Endothelial cell (in vitro differentiated cells): Measurements from ENCODE around the gene P2RY14. TPM values are rescaled to one million over a fixed set of nuclear protein-coding genes. Genes with fewer than 3 reads are reported as not detected.

Experiments used
- DNase-seq: peaks from one replicate; pipeline ENCODE4 v3.0.0; 2021; ENCODE audit warnings: low spot score
- H3K27ac Mint-ChIP-seq: one replicate; pipeline ENCODE4 v1.8.0; 2021; ENCODE audit warnings: mixed read lengths, inconsistent platforms; ENCODE audit not compliant: unreplicated experiment
- H3K27me3 Mint-ChIP-seq: one replicate; pipeline ENCODE4 v1.8.0; 2021; ENCODE audit warnings: mild to moderate bottlenecking, moderate library complexity, mixed read lengths, inconsistent platforms; ENCODE audit not compliant: unreplicated experiment
- H3K36me3 Mint-ChIP-seq: one replicate; pipeline ENCODE4 v1.8.0; 2021; ENCODE audit warnings: mild to moderate bottlenecking, low read depth, mixed read lengths, inconsistent platforms; ENCODE audit not compliant: unreplicated experiment
- H3K4me1 Mint-ChIP-seq: one replicate; pipeline ENCODE4 v1.8.0; 2021; ENCODE audit warnings: mild to moderate bottlenecking, mixed read lengths, inconsistent platforms; ENCODE audit not compliant: unreplicated experiment
- H3K4me3 Mint-ChIP-seq: one replicate; pipeline ENCODE4 v1.8.0; 2021; ENCODE audit warnings: mild to moderate bottlenecking, mixed read lengths, inconsistent platforms; ENCODE audit not compliant: unreplicated experiment
- H3K9me3 Mint-ChIP-seq: one replicate; pipeline ENCODE4 v1.8.0; 2021; ENCODE audit warnings: mixed read lengths, inconsistent platforms; ENCODE audit not compliant: unreplicated experiment
- total RNA-seq: library from RNA; stranded (reverse); fragmentation: NEBNext Ultra II Directional; extraction: Animal tissue kit (Norgen Biotek cat#: 25700); gene quantifications from one replicate; pipeline ENCODE4 v1.2.1, GENCODE V29; 2021; ENCODE audit not compliant: unreplicated experiment
- TF ChIP-seq, protein P1 (sequence below): fragments of 200-600 bp; sonication (generic); IDR thresholded peaks from one replicate; pipeline ENCODE4 v1.5.0; 2021; ENCODE audit warnings: antibody characterized with exemption; ENCODE audit not compliant: unreplicated experiment

Gene P2RY14
- total RNA-seq, 1 donor from 2014 or later = 0.21 TPM

DNA sequence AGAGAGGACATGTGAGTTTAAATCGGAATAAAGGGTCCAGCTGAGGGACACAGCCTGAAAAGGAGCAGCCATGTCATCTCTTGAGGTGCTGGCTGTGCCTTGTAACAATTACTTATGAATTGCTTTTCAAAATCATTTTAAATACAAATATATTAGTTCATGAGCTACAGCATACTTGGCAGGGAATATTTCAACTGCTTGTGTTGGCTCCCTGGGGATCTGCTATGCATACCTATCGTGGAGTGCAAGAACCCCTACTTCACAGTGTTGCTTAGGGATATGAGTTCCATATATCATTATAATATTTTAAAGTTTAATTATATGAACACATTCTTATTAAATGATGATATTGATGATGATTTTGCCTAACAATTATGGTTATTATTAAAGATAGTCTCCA is 19.1 kb upstream of the P2RY14 start:
- no peak for DNase-seq
- TF ChIP-seq, protein P1, sequence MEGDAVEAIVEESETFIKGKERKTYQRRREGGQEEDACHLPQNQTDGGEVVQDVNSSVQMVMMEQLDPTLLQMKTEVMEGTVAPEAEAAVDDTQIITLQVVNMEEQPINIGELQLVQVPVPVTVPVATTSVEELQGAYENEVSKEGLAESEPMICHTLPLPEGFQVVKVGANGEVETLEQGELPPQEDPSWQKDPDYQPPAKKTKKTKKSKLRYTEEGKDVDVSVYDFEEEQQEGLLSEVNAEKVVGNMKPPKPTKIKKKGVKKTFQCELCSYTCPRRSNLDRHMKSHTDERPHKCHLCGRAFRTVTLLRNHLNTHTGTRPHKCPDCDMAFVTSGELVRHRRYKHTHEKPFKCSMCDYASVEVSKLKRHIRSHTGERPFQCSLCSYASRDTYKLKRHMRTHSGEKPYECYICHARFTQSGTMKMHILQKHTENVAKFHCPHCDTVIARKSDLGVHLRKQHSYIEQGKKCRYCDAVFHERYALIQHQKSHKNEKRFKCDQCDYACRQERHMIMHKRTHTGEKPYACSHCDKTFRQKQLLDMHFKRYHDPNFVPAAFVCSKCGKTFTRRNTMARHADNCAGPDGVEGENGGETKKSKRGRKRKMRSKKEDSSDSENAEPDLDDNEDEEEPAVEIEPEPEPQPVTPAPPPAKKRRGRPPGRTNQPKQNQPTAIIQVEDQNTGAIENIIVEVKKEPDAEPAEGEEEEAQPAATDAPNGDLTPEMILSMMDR = no peak
- Mint-ChIP-seq H3K9me3 (no peaks in the 10 kb centered on the region), H3K4me1 (no peaks in the 10 kb centered on the region), H3K36me3 (no peaks in the 10 kb centered on the region), H3K4me3 (no peak overlapping the region), H3K27me3 (peaks cover 1% of the 10 kb centered on the region), H3K27ac (no peak overlapping the region)

DNA sequence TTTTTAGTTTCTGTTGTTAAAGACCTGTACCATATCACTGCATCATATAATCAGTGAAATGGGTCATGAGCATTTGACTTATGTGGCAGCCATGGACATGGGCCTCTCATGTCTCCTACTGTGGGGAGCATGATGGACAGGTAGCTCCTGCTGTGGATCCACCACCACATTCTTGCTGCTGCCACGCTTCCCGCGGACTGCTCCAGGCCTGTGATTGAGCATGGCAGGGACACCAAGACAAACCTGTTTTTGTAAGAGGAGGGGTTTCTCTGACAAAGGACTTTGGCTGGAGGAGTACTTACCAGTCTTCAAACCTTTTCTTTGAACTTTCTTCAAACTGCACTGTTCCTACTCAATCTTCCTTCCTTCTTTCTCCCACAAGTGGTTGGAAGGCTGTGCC is 17.9 kb upstream of the P2RY14 start:
- DNase-seq = no peak
- H3K36me3 Mint-ChIP-seq = no peaks in the 10 kb centered on the region

DNA sequence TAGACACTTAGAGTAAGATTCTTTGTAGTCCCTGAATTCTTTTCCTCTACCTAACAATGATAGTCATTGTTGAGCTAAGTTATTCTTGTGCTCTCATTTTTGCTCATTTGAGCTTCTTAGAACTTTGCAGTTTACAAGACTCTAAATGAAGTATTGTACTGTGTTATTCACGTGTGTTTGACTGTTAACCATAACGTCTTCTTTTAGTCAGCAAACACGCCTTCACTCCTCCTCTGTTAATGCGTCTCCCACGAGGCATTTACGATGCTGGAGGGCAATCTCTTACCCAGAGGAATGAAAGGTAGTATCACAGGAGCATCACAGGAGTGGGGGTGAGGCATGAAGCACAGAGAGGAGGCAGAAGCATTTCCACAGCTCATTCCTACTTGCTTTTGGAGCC is 14.8 kb upstream of the P2RY14 start:
- Mint-ChIP-seq H3K4me1 (no peaks in the 10 kb centered on the region), H3K4me3 (no peak overlapping the region), H3K27ac (no peak overlapping the region), H3K9me3 (no peaks in the 10 kb centered on the region), H3K36me3 (no peaks in the 10 kb centered on the region), H3K27me3 (peaks cover 1% of the 10 kb centered on the region)
- TF ChIP-seq, protein P1 = no peak
- DNase-seq = no peak

More for the DNA sequence above, 17.9 kb upstream of the P2RY14 start:
- Mint-ChIP-seq H3K9me3 (no peaks in the 10 kb centered on the region), H3K27ac (no peak overlapping the region), H3K27me3 (peaks cover 1% of the 10 kb centered on the region), H3K4me3 (no peak overlapping the region), H3K4me1 (no peaks in the 10 kb centered on the region)
- TF ChIP-seq, protein P1 = no peak

DNA sequence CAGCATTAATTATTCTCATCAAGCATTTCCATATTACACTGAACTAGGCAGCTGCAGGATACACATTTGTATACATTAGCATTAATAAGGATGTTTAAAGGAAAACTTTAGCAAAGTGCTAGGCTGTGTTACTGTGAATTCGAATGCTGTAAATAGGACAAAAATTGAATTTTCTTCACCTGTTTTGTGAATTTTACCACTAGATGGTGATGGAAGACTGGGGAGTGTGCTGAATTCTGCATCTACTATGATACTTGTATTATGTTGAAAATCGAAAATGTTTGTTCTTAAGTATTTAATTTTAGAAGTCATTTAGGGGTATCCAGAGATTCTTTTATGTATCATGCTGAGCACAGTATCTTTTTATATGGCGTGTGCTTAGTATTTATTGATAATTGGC is 12.3 kb upstream of the P2RY14 start:
- no peak for DNase-seq
- H3K27ac Mint-ChIP-seq = no peak overlapping the region
- H3K36me3 Mint-ChIP-seq = no peaks in the 10 kb centered on the region
- no peaks in the 10 kb centered on the region for H3K4me1 Mint-ChIP-seq
- TF ChIP-seq, protein P1 = no peak
- H3K4me3 Mint-ChIP-seq = no peak overlapping the region
- no peaks in the 10 kb centered on the region for H3K9me3 Mint-ChIP-seq
- peaks cover 1% of the 10 kb centered on the region for H3K27me3 Mint-ChIP-seq

DNA sequence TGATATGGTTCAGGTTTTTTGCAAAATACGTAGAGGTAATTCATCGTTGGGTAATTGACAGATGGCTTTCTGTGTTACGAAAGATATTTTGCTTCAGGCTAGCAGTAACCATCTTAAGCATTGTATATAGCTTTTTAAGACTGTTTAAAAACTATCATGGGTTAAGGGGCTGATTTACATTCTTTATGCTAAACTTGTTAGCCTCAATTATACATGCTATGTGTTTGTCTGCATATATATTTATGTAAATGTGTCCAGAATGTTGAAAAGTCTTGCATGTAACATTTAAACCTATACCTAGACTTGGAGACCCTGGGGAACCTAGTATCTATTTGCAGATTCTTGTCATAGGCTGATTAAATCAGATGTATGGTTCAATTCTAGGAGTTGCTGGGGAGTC is 11.1 kb upstream of the P2RY14 start:
- Mint-ChIP-seq H3K4me3 (no peak overlapping the region), H3K36me3 (no peaks in the 10 kb centered on the region), H3K27me3 (peaks cover 1% of the 10 kb centered on the region)

More for the DNA sequence above, 11.1 kb upstream of the P2RY14 start:
- Mint-ChIP-seq H3K9me3 (no peaks in the 10 kb centered on the region), H3K4me1 (no peaks in the 10 kb centered on the region), H3K27ac (no peak overlapping the region)
- TF ChIP-seq, protein P1 = no peak
- no peak for DNase-seq
